HCT116 (cell line): ENCODE measurements around the gene PHF21A. TPM values are rescaled to one million over a fixed set of nuclear protein-coding genes. Genes with fewer than 3 reads are reported as not detected.

Experiments used
- ATAC-seq: fragments of 200-7000 bp; cut with Tn5 transposase; 2 replicates; pipeline ENCODE4 v1.9.1; 2020; ENCODE audit warnings: mild to moderate bottlenecking, moderate library complexity
- BruUV-seq: library from RNA; stranded (reverse); fragments of 400-500 nt; replicated peaks from 2 replicates; lab custom pipeline; 2021; lab: Mats Ljungman, UMichigan
- CTCF ChIA-PET: fragments of 300-600 bp; sonication (Branson Sonifier 250); formaldehyde crosslinking; loops from one replicate; lab custom pipeline; 2021; ENCODE audit warnings: antibody characterized with exemption; lab: Charles Lee
- POLR2A ChIA-PET: fragments of 300-600, 350-600 bp; sonication (Branson Sonifier 250); formaldehyde crosslinking; loops from one replicate; lab custom pipeline; 2021; ENCODE audit warnings: antibody characterized with exemption; lab: Charles Lee
- RAD21 ChIA-PET, 2 experiments: fragments of 300-600 bp; sonication (Branson Sonifier 250); formaldehyde crosslinking; loops; one replicate each; lab custom pipeline; 2023; ENCODE audit warnings: low total read pairs in 2 of 2; ENCODE audit not compliant: uncharacterized antibody in 2 of 2, unreplicated experiment in 2 of 2, low non-redundant PET in 1 of 2; lab: Charles Lee
- DNase-seq: peaks from one replicate; pipeline ENCODE4 v3.0.0-alpha.2; 2010; ENCODE audit warnings: low read depth, low spot score
- H2AFZ ChIP-seq: fragments of 200-600 bp; shearing (Covaris generic), sonication (generic); 2 replicates; pipeline ENCODE4 v1.6.1; 2017; ENCODE audit warnings: low read depth, mixed run types, mixed read lengths, antibody characterized with exemption, low read length; ENCODE audit not compliant: poor library complexity, severe bottlenecking
- H3K27ac ChIP-seq: 2 replicates; pipeline ENCODE4 v1.5.1; 2012; ENCODE audit warnings: low read depth, low read length
- H3K27me3 ChIP-seq: fragments of 200-600 bp; sonication (generic); 2 replicates; pipeline ENCODE4 v1.6.1; 2016; ENCODE audit warnings: mixed run types, low read length, mixed read lengths; ENCODE audit not compliant: insufficient read depth
- H3K36me3 ChIP-seq, 2 experiments: fragments of 200-500 bp in 1 of 2; fragments of 200-600 bp in 1 of 2; sonication (Bioruptor generic) in 1 of 2; sonication (generic) in 1 of 2; 2 replicates each; pipeline versions ENCODE4 v1.5.1 to v1.6.1; 2014 to 2016; ENCODE audit warnings: low read length in 2 of 2, inconsistent platforms in 1 of 2, mixed read lengths in 1 of 2, mixed run types in 1 of 2; ENCODE audit not compliant: insufficient read depth in 2 of 2, control insufficient read depth in 1 of 2
- H3K4me1 ChIP-seq, 2 experiments: fragments of 200-600 bp in 1 of 2; sonication (generic) in 1 of 2; 2 replicates each; pipeline versions ENCODE4 v1.5.1 to v1.6.1; 2012 to 2017; ENCODE audit warnings: low read length in 2 of 2, inconsistent platforms in 1 of 2, mild to moderate bottlenecking in 1 of 2, mixed read lengths in 1 of 2, mixed run types in 1 of 2, moderate library complexity in 1 of 2; ENCODE audit not compliant: insufficient read depth in 2 of 2, control insufficient read depth in 1 of 2
- H3K4me2 ChIP-seq: fragments of 200-600 bp; sonication (generic); 2 replicates; pipeline ENCODE4 v1.6.1; 2017; ENCODE audit warnings: mixed run types, low read length, mixed read lengths
- H3K4me3 ChIP-seq, 2 experiments: fragments of 200-600 bp in 1 of 2; sonication (generic) in 1 of 2; replicated peaks in 1 of 2; 2 replicates each; pipeline ENCODE4 v1.5.1; 2011 to 2016; ENCODE audit warnings: low read length in 2 of 2, control low read depth in 1 of 2, low read depth in 1 of 2, mild to moderate bottlenecking in 1 of 2, mixed read lengths in 1 of 2, mixed run types in 1 of 2
- H3K79me2 ChIP-seq: fragments of 200-600 bp; sonication (generic); 2 replicates; pipeline ENCODE4 v1.6.1; 2017; ENCODE audit warnings: mild to moderate bottlenecking, mixed run types, low read length, moderate library complexity, mixed read lengths; ENCODE audit not compliant: insufficient read depth
- H3K9ac ChIP-seq: fragments of 200-600 bp; sonication (generic); 2 replicates; pipeline ENCODE4 v1.6.1; 2016; ENCODE audit warnings: low read length, mixed read lengths
- H3K9me2 ChIP-seq: fragments of 200-600 bp; sonication (generic), shearing (Covaris generic); 2 replicates; pipeline ENCODE4 v1.6.1; 2017; ENCODE audit warnings: mixed run types, mild to moderate bottlenecking, moderate library complexity; ENCODE audit not compliant: insufficient read depth
- H3K9me3 ChIP-seq, 2 experiments: fragments of 200-500 bp in 1 of 2; fragments of 200-600 bp in 1 of 2; sonication (Bioruptor generic) in 1 of 2; sonication (generic) in 1 of 2; 2 replicates each; pipeline ENCODE4 v1.6.1; 2014 to 2017; ENCODE audit warnings: low read length in 2 of 2, mixed read lengths in 2 of 2, inconsistent platforms in 1 of 2, low read depth in 1 of 2, mild to moderate bottlenecking in 1 of 2, mixed run types in 1 of 2, moderate library complexity in 1 of 2; ENCODE audit not compliant: control insufficient read depth in 1 of 2, insufficient read depth in 1 of 2
- H4K20me1 ChIP-seq: fragments of 200-600 bp; sonication (generic), shearing (Covaris generic); 2 replicates; pipeline ENCODE4 v1.6.1; 2017; ENCODE audit warnings: mixed run types, mild to moderate bottlenecking, moderate library complexity; ENCODE audit not compliant: insufficient read depth
- ATF3 ChIP-seq: IDR thresholded peaks from 2 replicates; pipeline ENCODE4 v1.6.1; 2012
- CBX3 ChIP-seq: IDR thresholded peaks from 2 replicates; pipeline ENCODE4 v1.6.1; 2012; ENCODE audit warnings: low read depth
- CEBPB ChIP-seq: IDR thresholded peaks from 2 replicates; pipeline ENCODE4 v1.6.1; 2012; ENCODE audit warnings: low read depth
- CTCF ChIP-seq, 3 experiments: fragments of 200-600 bp in 1 of 3; sonication (generic) in 1 of 3; IDR thresholded peaks in 2 of 3; conservative IDR thresholded peaks in 1 of 3; 2 replicates each; pipeline ENCODE4 v1.5.1; 2012 to 2017; ENCODE audit warnings: low read depth in 2 of 3, low read length in 2 of 3, antibody characterized with exemption in 1 of 3, borderline replicate concordance in 1 of 3, control low read depth in 1 of 3, mild to moderate bottlenecking in 1 of 3, mixed read lengths in 1 of 3, mixed run types in 1 of 3, moderate library complexity in 1 of 3; ENCODE audit not compliant: insufficient read depth in 1 of 3
- EGR1 ChIP-seq: IDR thresholded peaks from 2 replicates; pipeline ENCODE4 v1.6.1; 2012; ENCODE audit warnings: low read depth
- ELF1 ChIP-seq: IDR thresholded peaks from 2 replicates; pipeline ENCODE4 v1.6.1; 2012; ENCODE audit warnings: low read depth, borderline replicate concordance
- EZH2phosphoT487 ChIP-seq: fragments of 200-600 bp; IDR thresholded peaks from 2 replicates; pipeline ENCODE4 v1.6.1; 2018; ENCODE audit warnings: antibody characterized with exemption, borderline replicate concordance
- FOSL1 ChIP-seq: IDR thresholded peaks from 2 replicates; pipeline ENCODE4 v1.6.1; 2012; ENCODE audit warnings: low read depth
- JUND ChIP-seq: IDR thresholded peaks from 2 replicates; pipeline ENCODE4 v1.6.1; 2012
- RAD21 ChIP-seq: IDR thresholded peaks from 2 replicates; pipeline ENCODE4 v1.6.1; 2012; ENCODE audit warnings: low read depth, mild to moderate bottlenecking
- REST ChIP-seq: IDR thresholded peaks from 2 replicates; pipeline ENCODE4 v1.6.1; 2012; ENCODE audit warnings: low read depth
- SIN3A ChIP-seq: IDR thresholded peaks from 2 replicates; pipeline ENCODE4 v1.6.1; 2012; ENCODE audit warnings: low read depth
- SP1 ChIP-seq: IDR thresholded peaks from 2 replicates; pipeline ENCODE4 v1.6.1; 2012; ENCODE audit warnings: low read depth
- SRF ChIP-seq: IDR thresholded peaks from 2 replicates; pipeline ENCODE4 v1.6.1; 2012; ENCODE audit warnings: low read depth
- TCF7L2 ChIP-seq: IDR thresholded peaks from 2 replicates; pipeline ENCODE4 v1.7.0; 2011; ENCODE audit warnings: borderline replicate concordance, inconsistent platforms; ENCODE audit not compliant: insufficient read depth, insufficient read length; ENCODE audit errors: extremely low read depth
- YY1 ChIP-seq: IDR thresholded peaks from 2 replicates; pipeline ENCODE4 v1.6.1; 2011; ENCODE audit warnings: low read length, low read depth, moderate library complexity, mild to moderate bottlenecking; ENCODE audit not compliant: insufficient replicate concordance; ENCODE audit errors: extremely low read depth
- ZNF274 ChIP-seq: fragments of 200-500 bp; sonication (Bioruptor generic); IDR thresholded peaks from 2 replicates; pipeline ENCODE4 v1.6.1; 2014; ENCODE audit warnings: mild to moderate bottlenecking, low read depth, low read length, inconsistent platforms
- intact Hi-C: fragments of 100-400 bp; cut with micrococcal nuclease; formaldehyde crosslinking; loops from 2 replicates; pipeline ENCODE4 v1.10.0; 2022
- total RNA-seq: library from RNA; stranded (reverse); gene quantifications from one replicate; pipeline ENCODE4 v1.2.1, GENCODE V29; 2021; ENCODE audit not compliant: unreplicated experiment

The PHF21A gene
- total RNA-seq, 1 experiment from 2014 or later: 27.0 TPM

- RAD21 ChIA-PET: no interaction called here
- no peak overlapping the region for H3K9ac ChIP-seq
- DNase-seq (no peak), ATAC-seq (no peak)
- no peaks in the 10 kb centered on the region for H3K27me3 ChIP-seq
- POLR2A ChIA-PET: no interaction called here
- H3K79me2 ChIP-seq: no peaks in the 10 kb centered on the region; the same call in 1 of the 2 replicates
- no peak for TF ChIP-seq YY1
- no peak for TF ChIP-seq CTCF (IDR thresholded peaks at IDR 0.05 in 2 of 3, conservative IDR thresholded peaks at IDR 0.05 in 1 of 3; ENCODE audit: borderline replicate concordance in 1 of 3, insufficient read depth in 1 of 3, low read depth in 2 of 3, low read length in 2 of 3)
- no peak for TF ChIP-seq ELF1
- no peak for TF ChIP-seq CBX3
- TF ChIP-seq JUND: no peak
- no peak for TF ChIP-seq SIN3A
- no peak for TF ChIP-seq SRF
- TF ChIP-seq TCF7L2: no peak
- no peak for TF ChIP-seq CEBPB
- H4K20me1 ChIP-seq: no peaks in the 10 kb centered on the region
- H3K9me2 ChIP-seq: no peaks in the 10 kb centered on the region
- H3K4me1 ChIP-seq: no peaks in the 10 kb centered on the region
- CTCF ChIA-PET: no interaction called here
- H3K9me3 ChIP-seq: no peaks in the 10 kb centered on the region
- intact Hi-C loops: no loop called here
- H3K27ac ChIP-seq: no peak overlapping the region
- BruUV-seq: no TSS peak
- H3K4me3 ChIP-seq: no peak overlapping the region
- no peaks in the 10 kb centered on the region for H3K36me3 ChIP-seq
- H2AFZ ChIP-seq: no peak overlapping the region
- no peak overlapping the region for H3K4me2 ChIP-seq
Observed at GRCh38 chr11:46102843-46103242, 18.4 kb downstream of the PHF21A start.

- BruUV-seq: no TSS peak
- ChIA-PET RAD21 (no interaction called here), POLR2A (no interaction called here)
- TF ChIP-seq REST: no peak
- no peak for TF ChIP-seq EZH2phosphoT487
- no peak for TF ChIP-seq CEBPB
- TF ChIP-seq ZNF274: no peak
- TF ChIP-seq FOSL1: no peak
- no peak for TF ChIP-seq SIN3A
- no peak for TF ChIP-seq RAD21
- TF ChIP-seq EGR1: no peak
- TF ChIP-seq CBX3: no peak
- no peak for TF ChIP-seq ATF3
- no peak for TF ChIP-seq SP1
- no peak for TF ChIP-seq TCF7L2
Observed at GRCh38 chr11:46100670-46101069, 20.6 kb downstream of the PHF21A start.

More at GRCh38 chr11:46100670-46101069, 20.6 kb downstream of the PHF21A start:
- Histone ChIP-seq H4K20me1 (no peaks in the 10 kb centered on the region), H2AFZ (no peak overlapping the region), H3K27ac (no peak overlapping the region), H3K9ac (no peak overlapping the region), H3K79me2 (no peaks in the 10 kb centered on the region; the same call in 1 of the 2 replicates), H3K4me3 (no peak overlapping the region), H3K36me3 (no peaks in the 10 kb centered on the region), H3K4me1 (no peaks in the 10 kb centered on the region), H3K4me2 (no peak overlapping the region), H3K9me3 (no peaks in the 10 kb centered on the region), H3K27me3 (no peaks in the 10 kb centered on the region), H3K9me2 (no peaks in the 10 kb centered on the region)
- no peak for ATAC-seq
- CTCF ChIA-PET: no interaction called here
- no peak for DNase-seq
- intact Hi-C loops: no loop called here
